IMR-90 (cell line): ENCODE results near the gene ADD1. TPM values are rescaled to one million over a fixed set of nuclear protein-coding genes. Genes with fewer than 3 reads are reported as not detected.

Experiments
- ATAC-seq: fragments of 200-7000 bp; cut with Tn5 transposase; 2 replicates; pipeline ENCODE4 v1.9.1; 2020; ENCODE audit warnings: low read depth, mild to moderate bottlenecking, moderate library complexity
- BruUV-seq: library from RNA; stranded (reverse); fragments of 400-500 nt; replicated peaks from 2 replicates; lab custom pipeline; 2021; lab: Mats Ljungman, UMichigan
- CTCF ChIA-PET: fragments of 300-600 bp; formaldehyde crosslinking; extraction: SDS; loops from one replicate; lab custom pipeline; 2021; ENCODE audit warnings: antibody characterized with exemption; lab: Yijun Ruan, JAX
- POLR2A ChIA-PET: fragments of 300-600 bp; sonication (Branson Sonifier 250); formaldehyde crosslinking; loops from one replicate; lab custom pipeline; 2022; ENCODE audit warnings: antibody characterized with exemption; ENCODE audit not compliant: unreplicated experiment; lab: Charles Lee
- DNase-seq: peaks from one replicate; pipeline ENCODE4 v3.0.0; 2013
- H2AFZ ChIP-seq: replicated peaks from 2 replicates; pipeline ENCODE3; 2013; ENCODE audit warnings: low read length, mild to moderate bottlenecking; ENCODE audit not compliant: poor library complexity
- H2AK5ac ChIP-seq: 2 replicates; pipeline ENCODE4 v1.6.1; 2013; ENCODE audit warnings: low read depth, low read length, inconsistent platforms
- H2AK9ac ChIP-seq: replicated peaks from 2 replicates; pipeline ENCODE3; 2013; ENCODE audit warnings: mild to moderate bottlenecking, low read depth, low read length, moderate library complexity; ENCODE audit not compliant: poor library complexity
- H2BK120ac ChIP-seq: 2 replicates; pipeline ENCODE4 v1.6.1; 2013; ENCODE audit warnings: low read depth, low read length, inconsistent platforms
- H2BK15ac ChIP-seq: 3 replicates; pipeline ENCODE4 v1.6.1; 2013; ENCODE audit warnings: low read depth, low read length, inconsistent platforms
- H2BK20ac ChIP-seq: 2 replicates; pipeline ENCODE4 v1.6.1; 2013; ENCODE audit warnings: low read depth, mild to moderate bottlenecking, inconsistent platforms, low read length, moderate library complexity
- H2BK5ac ChIP-seq: 2 replicates; pipeline ENCODE4 v1.6.1; 2013; ENCODE audit warnings: mild to moderate bottlenecking, low read depth, low read length, inconsistent platforms; ENCODE audit not compliant: poor library complexity, severe bottlenecking
- H3K14ac ChIP-seq: replicated peaks from 2 replicates; pipeline ENCODE4 v1.6.1; 2013; ENCODE audit warnings: low read depth, low read length, inconsistent platforms
- H3K18ac ChIP-seq: 2 replicates; pipeline ENCODE4 v1.6.1; 2013; ENCODE audit warnings: low read depth, low read length, control low read depth
- H3K23ac ChIP-seq: 2 replicates; pipeline ENCODE4 v1.6.1; 2013; ENCODE audit warnings: low read depth, low read length, inconsistent platforms
- H3K27ac ChIP-seq: 2 replicates; pipeline ENCODE4 v1.5.1; 2013; ENCODE audit warnings: mild to moderate bottlenecking, control low read depth, low read length; ENCODE audit not compliant: insufficient read depth
- H3K27me3 ChIP-seq: 2 replicates; pipeline ENCODE4 v1.6.1; 2013; ENCODE audit warnings: low read length; ENCODE audit not compliant: control insufficient read depth, insufficient read depth
- H3K36me3 ChIP-seq: 2 replicates; pipeline ENCODE4 v1.6.1; 2013; ENCODE audit warnings: low read length, mixed read lengths; ENCODE audit not compliant: control insufficient read depth, insufficient read depth
- H3K4ac ChIP-seq: 2 replicates; pipeline ENCODE4 v1.6.1; 2013; ENCODE audit warnings: low read depth, low read length, inconsistent platforms
- H3K4me1 ChIP-seq: 2 replicates; pipeline ENCODE4 v1.6.1; 2013; ENCODE audit warnings: low read length, mixed read lengths; ENCODE audit not compliant: control insufficient read depth, insufficient read depth
- H3K4me2 ChIP-seq: 2 replicates; pipeline ENCODE4 v1.6.1; 2013; ENCODE audit warnings: low read depth, mild to moderate bottlenecking, control low read depth, low read length, moderate library complexity
- H3K4me3 ChIP-seq: 2 replicates; pipeline ENCODE4 v1.5.1; 2013; ENCODE audit warnings: low read depth, mild to moderate bottlenecking, control low read depth, low read length, moderate library complexity; ENCODE audit not compliant: insufficient read depth
- H3K56ac ChIP-seq: 2 replicates; pipeline ENCODE4 v1.6.1; 2013; ENCODE audit warnings: low read length, inconsistent platforms; ENCODE audit not compliant: insufficient read depth; ENCODE audit errors: extremely low read depth
- H3K79me1 ChIP-seq, 2 experiments: 2 replicates each; pipeline ENCODE4 v1.6.1; 2013; ENCODE audit warnings: low read length in 2 of 2, inconsistent platforms in 1 of 2, low read depth in 1 of 2
- H3K9ac ChIP-seq: 2 replicates; pipeline ENCODE4 v1.6.1; 2013; ENCODE audit warnings: low read depth, low read length, control low read depth
- H3K9me1 ChIP-seq: 2 replicates; pipeline ENCODE4 v1.6.1; 2013; ENCODE audit warnings: low read length, inconsistent platforms; ENCODE audit not compliant: insufficient read depth
- H3K9me3 ChIP-seq: 2 replicates; pipeline ENCODE4 v1.6.1; 2013; ENCODE audit warnings: low read length; ENCODE audit not compliant: control insufficient read depth, insufficient read depth
- H4K20me1 ChIP-seq: 2 replicates; pipeline ENCODE4 v1.6.1; 2013; ENCODE audit warnings: low read length, inconsistent platforms; ENCODE audit not compliant: insufficient read depth
- H4K5ac ChIP-seq: 2 replicates; pipeline ENCODE4 v1.6.1; 2013; ENCODE audit warnings: mild to moderate bottlenecking, low read depth, low read length, control low read depth
- H4K8ac ChIP-seq, 2 experiments: 2 replicates each; pipeline ENCODE4 v1.6.1; 2013; ENCODE audit warnings: low read depth in 2 of 2, low read length in 2 of 2, control low read depth in 1 of 2, inconsistent platforms in 1 of 2
- H4K91ac ChIP-seq: 2 replicates; pipeline ENCODE4 v1.6.1; 2013; ENCODE audit warnings: low read depth, low read length, inconsistent platforms; ENCODE audit not compliant: insufficient read depth
- BHLHE40 ChIP-seq: fragments of 150-350 bp; IDR thresholded peaks from 2 replicates; pipeline ENCODE4 v1.6.1; 2016; ENCODE audit warnings: mild to moderate bottlenecking, low read depth, low read length
- CEBPB ChIP-seq: IDR thresholded peaks from 2 replicates; pipeline ENCODE4 v1.6.1; 2012; ENCODE audit warnings: low read depth, low read length, improper control_type of control experiment
- CHD1 ChIP-seq: IDR thresholded peaks from 2 replicates; pipeline ENCODE4 v1.6.1; 2012; ENCODE audit warnings: low read depth, low read length, improper control_type of control experiment
- ELK1 ChIP-seq: fragments of 150-350 bp; IDR thresholded peaks from 2 replicates; pipeline ENCODE4 v1.6.1; 2016; ENCODE audit warnings: low read depth, mild to moderate bottlenecking, low read length, moderate library complexity, borderline replicate concordance
- MAFK ChIP-seq: IDR thresholded peaks from 2 replicates; pipeline ENCODE4 v1.6.1; 2012; ENCODE audit warnings: low read depth, low read length, improper control_type of control experiment
- MAZ ChIP-seq: IDR thresholded peaks from 2 replicates; pipeline ENCODE4 v1.6.1; 2012; ENCODE audit warnings: low read depth, mild to moderate bottlenecking, low read length, improper control_type of control experiment, moderate library complexity, borderline replicate concordance
- NFE2L2 ChIP-seq: fragments of 150-350 bp; IDR thresholded peaks from 2 replicates; pipeline ENCODE4 v1.6.1; 2016; ENCODE audit warnings: low read depth, mild to moderate bottlenecking, low read length
- POLR2A ChIP-seq: IDR thresholded peaks from 2 replicates; pipeline ENCODE4 v1.6.1; 2012; ENCODE audit warnings: mild to moderate bottlenecking, low read depth, low read length
- RAD21 ChIP-seq: IDR thresholded peaks from 2 replicates; pipeline ENCODE4 v1.6.1; 2012; ENCODE audit warnings: low read length, improper control_type of control experiment
- RCOR1 ChIP-seq: IDR thresholded peaks from 2 replicates; pipeline ENCODE4 v1.6.1; 2012; ENCODE audit warnings: mild to moderate bottlenecking, low read length, improper control_type of control experiment; ENCODE audit not compliant: insufficient replicate concordance
- RFX5 ChIP-seq: IDR thresholded peaks from 2 replicates; pipeline ENCODE4 v1.8.0; 2012; ENCODE audit warnings: low read depth, mild to moderate bottlenecking, low read length, moderate library complexity
- SMC3 ChIP-seq: fragments of 150-350 bp; IDR thresholded peaks from 2 replicates; pipeline ENCODE4 v1.6.1; 2016; ENCODE audit warnings: low read depth, mild to moderate bottlenecking, antibody characterized with exemption, low read length, moderate library complexity
- USF2 ChIP-seq: fragments of 150-350 bp; IDR thresholded peaks from 2 replicates; pipeline ENCODE4 v1.6.1; 2017; ENCODE audit warnings: mild to moderate bottlenecking, antibody characterized with exemption, low read length, low read depth
- WGBS, 2 experiments: methylation state at CpG; one replicate each; pipeline versions ENCODE4 v1.1.5 to v1.1.7; 2013; ENCODE audit warnings: missing lambda C conversion rate in 2 of 2; ENCODE audit not compliant: insufficient read length in 1 of 2; ENCODE audit errors: extremely low coverage in 2 of 2; 5-methylcytosine and 5-hydroxymethylcytosine counted together
- dilution Hi-C: fragments of 300-500 bp; cut with HindIII; formaldehyde crosslinking; loops from one replicate; pipeline ENCODE4 v1.14.3; 2018; ENCODE audit warnings: low sequenced_read_pairs; ENCODE audit not compliant: unreplicated experiment
- in situ Hi-C: fragments of 300-500 bp; cut with MboI; formaldehyde crosslinking; loops from 3 replicates; pipeline ENCODE4 v1.14.3; 2019; ENCODE audit warnings: low sequenced_read_pairs, inconsistent platforms, mixed read lengths
- intact Hi-C: fragments of 100-400 bp; cut with micrococcal nuclease; formaldehyde crosslinking; loops from 2 replicates; pipeline ENCODE4 v1.10.0; 2022
- polyA plus RNA-seq, 3 experiments: library from polyadenylated mRNA; depleted of rRNA; stranded (reverse); fragments of >200 nt; gene quantifications; 2 replicates each; pipeline ENCODE4 v1.2.3, GENCODE V29; 2012; ENCODE audit warnings: low replicate concordance in 1 of 3
- total RNA-seq: library from RNA; depleted of rRNA; stranded (reverse); fragments of >200 nt; gene quantifications from 2 replicates; pipeline ENCODE4 v1.2.3, GENCODE V29; 2012

Gene ADD1
- total and polyA plus RNA-seq, 2 of the 4 experiments (the other 2 are of a cell fraction) = 122 to 215 TPM

GRCh38 chr4:2849267-2850152 is 5.9 kb downstream of the ADD1 start (continued):
- TF ChIP-seq CHD1 = no peak

- Histone ChIP-seq H2AFZ (no peak overlapping the region), H2BK20ac (no peak overlapping the region), H3K56ac (no peak overlapping the region), H4K91ac (no peak overlapping the region), H3K4me1 (peaks cover 14% of the 10 kb centered on the region), H3K9me1 (peaks cover 10% of the 10 kb centered on the region), H4K8ac (no peak overlapping the region), H3K27me3 (no peaks in the 10 kb centered on the region), H2AK9ac (no peak overlapping the region), H3K4ac (no peak overlapping the region), H3K79me1 (peaks cover 10 to 54% of the 10 kb centered on the region in 2 experiments; a peak in 3 of 4 replicates), H2BK5ac (no peak overlapping the region), H3K18ac (no peak overlapping the region), H3K27ac (no peak overlapping the region), H4K20me1 (peaks cover 85% of the 10 kb centered on the region), H3K9me3 (no peaks in the 10 kb centered on the region), H3K9ac (no peak overlapping the region), H3K4me2 (no peak overlapping the region), H3K36me3 (peaks cover 7% of the 10 kb centered on the region), H3K4me3 (no peak overlapping the region), H4K5ac (no peak overlapping the region), H3K23ac (no peak overlapping the region), H2AK5ac (no peak overlapping the region), H3K14ac (no peak overlapping the region), H2BK15ac (no peak overlapping the region), H2BK120ac (no peak overlapping the region)
- DNase-seq (peak; percentile 60), ATAC-seq (0 out of 2 replicates have a peak, but pooled peaks have one; percentile 9)
- CTCF ChIA-PET = interaction anchor here (0.6 kb wide), 1 partner anchor 166 kb away, joined by 3 read pairs; no protein-coding TSS in a partner anchor
- POLR2A ChIA-PET = no interaction called here
- in situ Hi-C loops (no loop called here), intact Hi-C loops (no loop called here), dilution Hi-C loops (no loop called here)
- TF ChIP-seq ELK1 = no peak
- no peak for TF ChIP-seq RCOR1
- TF ChIP-seq MAFK = no peak
- TF ChIP-seq RAD21 = no peak
- TF ChIP-seq USF2 = no peak
- no peak for TF ChIP-seq SMC3
- TF ChIP-seq NFE2L2 = no peak
- no peak for TF ChIP-seq MAZ
- no peak for TF ChIP-seq RFX5
- TF ChIP-seq POLR2A = no peak
- TF ChIP-seq BHLHE40 = no peak
- no peak for TF ChIP-seq CEBPB
- no peak for TF ChIP-seq CHD1
- no TSS peak for BruUV-seq
- no CpG with 5 or more reads among the region's 2 CpGs for whole genome bisulfite sequencing, 2 experiments
Measured at GRCh38 chr4:2850966-2851798, 7.5 kb downstream of the ADD1 start.
